ENCODE measurements around the gene PSD2. TPM values are rescaled to one million over a fixed set of nuclear protein-coding genes. Genes with fewer than 3 reads are reported as not detected.

PSD2 gene
- total RNA-seq, 2 experiments from 2014 or later = 0.08 TPM; not detected in 1

DNA sequence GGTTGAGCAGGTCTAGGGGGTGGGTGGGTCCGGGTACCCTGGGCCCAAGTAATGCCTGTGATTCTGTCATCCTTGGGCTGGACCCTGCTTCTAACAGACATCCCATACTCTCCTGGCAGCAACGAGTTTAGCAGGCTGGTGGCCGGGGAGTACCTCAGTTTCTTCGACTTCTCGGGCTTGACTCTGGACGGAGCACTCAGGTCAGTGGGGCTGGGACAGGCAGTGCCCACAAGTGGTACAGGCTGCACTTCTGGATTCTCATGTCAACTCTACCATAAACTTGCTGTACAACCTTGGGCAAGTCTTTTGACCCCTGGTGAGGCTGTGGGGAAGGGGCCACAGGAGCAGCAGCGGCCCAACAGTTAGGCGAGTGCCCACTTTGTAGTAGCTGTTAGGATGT, 21.8 kb downstream of the PSD2 start:
- ATAC-seq (ENCODE audit: poor library complexity) (no peak), DNase-seq (no peak)
- Mint-ChIP-seq H3K27me3 (no peaks in the 10 kb centered on the region), H3K36me3 (ENCODE audit: low read depth) (no peaks in the 10 kb centered on the region), H3K27ac (no peak overlapping the region), H3K4me1 (ENCODE audit: low read depth) (no peaks in the 10 kb centered on the region), H3K9me3 (peaks cover 6% of the 10 kb centered on the region), H3K4me3 (no peak overlapping the region)
- CTCF ChIA-PET = no interaction called here
- no peaks in the 10 kb centered on the region for H3K27me3 ChIP-seq (ENCODE audit: control insufficient read depth in 1 of 2, insufficient read depth in 2 of 2, low read length in 2 of 2)
- no peak overlapping the region for H3K27ac ChIP-seq (ENCODE audit: low read depth in 1 of 2, low read length in 2 of 2)
- H3K4me1 ChIP-seq (ENCODE audit: insufficient read depth, low read length) = no peaks in the 10 kb centered on the region
- TF ChIP-seq, protein P1, sequence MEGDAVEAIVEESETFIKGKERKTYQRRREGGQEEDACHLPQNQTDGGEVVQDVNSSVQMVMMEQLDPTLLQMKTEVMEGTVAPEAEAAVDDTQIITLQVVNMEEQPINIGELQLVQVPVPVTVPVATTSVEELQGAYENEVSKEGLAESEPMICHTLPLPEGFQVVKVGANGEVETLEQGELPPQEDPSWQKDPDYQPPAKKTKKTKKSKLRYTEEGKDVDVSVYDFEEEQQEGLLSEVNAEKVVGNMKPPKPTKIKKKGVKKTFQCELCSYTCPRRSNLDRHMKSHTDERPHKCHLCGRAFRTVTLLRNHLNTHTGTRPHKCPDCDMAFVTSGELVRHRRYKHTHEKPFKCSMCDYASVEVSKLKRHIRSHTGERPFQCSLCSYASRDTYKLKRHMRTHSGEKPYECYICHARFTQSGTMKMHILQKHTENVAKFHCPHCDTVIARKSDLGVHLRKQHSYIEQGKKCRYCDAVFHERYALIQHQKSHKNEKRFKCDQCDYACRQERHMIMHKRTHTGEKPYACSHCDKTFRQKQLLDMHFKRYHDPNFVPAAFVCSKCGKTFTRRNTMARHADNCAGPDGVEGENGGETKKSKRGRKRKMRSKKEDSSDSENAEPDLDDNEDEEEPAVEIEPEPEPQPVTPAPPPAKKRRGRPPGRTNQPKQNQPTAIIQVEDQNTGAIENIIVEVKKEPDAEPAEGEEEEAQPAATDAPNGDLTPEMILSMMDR (IDR thresholded peaks at IDR 0.05) = no peak
- no peak overlapping the region for H3K4me3 ChIP-seq (ENCODE audit: low read length)
- no peaks in the 10 kb centered on the region for H3K36me3 ChIP-seq (ENCODE audit: insufficient read depth, low read length)
- intact Hi-C loops (cut with DNase I, micrococcal nuclease) = no loop called here
- POLR2A ChIA-PET = no interaction called here
- peaks cover 4 to 17% of the 10 kb centered on the region in 2 experiments for H3K9me3 ChIP-seq (ENCODE audit: control insufficient read depth in 1 of 2, insufficient read depth in 1 of 2, low read length in 2 of 2)

DNA sequence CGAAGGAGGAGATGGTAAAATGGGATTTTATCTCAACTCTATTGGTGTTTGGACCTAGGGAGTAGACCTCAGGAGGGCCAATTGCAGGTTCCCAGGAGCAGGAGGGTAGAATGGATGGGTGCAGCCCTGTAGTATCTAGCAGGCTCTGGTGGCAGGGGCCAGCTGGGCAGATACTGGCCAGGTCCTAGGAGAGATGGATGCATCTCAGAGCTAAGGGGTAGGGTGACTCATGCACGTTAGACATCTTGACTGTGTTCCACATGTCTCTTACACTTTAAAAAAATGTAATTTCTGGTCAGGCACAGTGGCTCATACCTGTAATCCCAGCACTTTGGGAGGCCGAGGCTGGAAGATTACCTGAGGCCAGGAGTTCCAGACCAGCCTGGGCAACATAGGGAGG, 22.4 kb downstream of the PSD2 start:
- TF ChIP-seq, protein P1 (IDR thresholded peaks at IDR 0.05) = no peak
- no peaks in the 10 kb centered on the region for H3K36me3 ChIP-seq (ENCODE audit: insufficient read depth, low read length)
- ATAC-seq (ENCODE audit: poor library complexity) (no peak), DNase-seq (no peak)
- intact Hi-C loops (cut with DNase I, micrococcal nuclease) = no loop called here
- no peaks in the 10 kb centered on the region for H3K4me1 ChIP-seq (ENCODE audit: insufficient read depth, low read length)
- Mint-ChIP-seq H3K36me3 (ENCODE audit: low read depth) (no peaks in the 10 kb centered on the region), H3K27ac (no peak overlapping the region), H3K27me3 (no peaks in the 10 kb centered on the region), H3K4me3 (no peak overlapping the region), H3K9me3 (peaks cover 6% of the 10 kb centered on the region), H3K4me1 (ENCODE audit: low read depth) (no peaks in the 10 kb centered on the region)
- H3K27me3 ChIP-seq (ENCODE audit: control insufficient read depth in 1 of 2, insufficient read depth in 2 of 2, low read length in 2 of 2) = no peaks in the 10 kb centered on the region
- peaks cover 4 to 17% of the 10 kb centered on the region in 2 experiments for H3K9me3 ChIP-seq (ENCODE audit: control insufficient read depth in 1 of 2, insufficient read depth in 1 of 2, low read length in 2 of 2)
- H3K4me3 ChIP-seq (ENCODE audit: low read length) = no peak overlapping the region
- CTCF ChIA-PET = no interaction called here
- no peak overlapping the region for H3K27ac ChIP-seq (ENCODE audit: low read depth in 1 of 2, low read length in 2 of 2)
- POLR2A ChIA-PET = no interaction called here

DNA sequence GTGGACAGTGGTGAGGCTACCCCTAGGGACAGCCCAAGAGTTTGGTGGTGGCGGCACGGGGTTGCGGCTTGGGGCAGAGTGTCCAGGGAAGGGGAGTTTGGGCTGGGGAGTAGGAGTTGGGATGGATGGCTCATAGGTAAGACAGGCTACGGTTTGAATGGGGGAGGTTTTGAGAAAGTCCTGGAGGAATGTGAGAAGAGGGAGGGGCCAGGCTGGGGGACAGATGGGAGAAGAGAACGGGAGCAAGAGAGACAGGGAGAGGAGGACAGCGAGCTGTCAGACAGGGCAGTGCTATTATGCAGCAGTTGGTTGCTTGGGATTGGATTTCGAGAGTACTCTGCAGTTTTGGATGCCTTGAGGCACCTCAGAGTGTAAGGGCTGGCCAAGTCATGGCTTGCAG, 24.5 kb downstream of the PSD2 start:
- TF ChIP-seq, protein P1 (IDR thresholded peaks at IDR 0.05) = no peak
- peaks cover 4 to 17% of the 10 kb centered on the region in 2 experiments for H3K9me3 ChIP-seq (ENCODE audit: control insufficient read depth in 1 of 2, insufficient read depth in 1 of 2, low read length in 2 of 2)
- H3K27ac Mint-ChIP-seq = no peak overlapping the region
- peaks cover 0 to under 1% of the 10 kb centered on the region in 2 experiments for H3K27me3 ChIP-seq (ENCODE audit: control insufficient read depth in 1 of 2, insufficient read depth in 2 of 2, low read length in 2 of 2)
- no peaks in the 10 kb centered on the region for H3K36me3 ChIP-seq (ENCODE audit: insufficient read depth, low read length)
- no peaks in the 10 kb centered on the region for H3K4me1 Mint-ChIP-seq (ENCODE audit: low read depth)
- no peaks in the 10 kb centered on the region for H3K4me1 ChIP-seq (ENCODE audit: insufficient read depth, low read length)
- CTCF ChIA-PET = no interaction called here
- no peak overlapping the region for H3K4me3 Mint-ChIP-seq
- no peak overlapping the region for H3K4me3 ChIP-seq (ENCODE audit: low read length)
- H3K9me3 Mint-ChIP-seq = peaks cover 6% of the 10 kb centered on the region
- intact Hi-C loops (cut with DNase I, micrococcal nuclease) = no loop called here
- no peak overlapping the region for H3K27ac ChIP-seq (ENCODE audit: low read depth in 1 of 2, low read length in 2 of 2)
- no peaks in the 10 kb centered on the region for H3K27me3 Mint-ChIP-seq
- H3K36me3 Mint-ChIP-seq (ENCODE audit: low read depth) = no peaks in the 10 kb centered on the region
- DNase-seq (no peak), ATAC-seq (ENCODE audit: poor library complexity) (no peak)
- POLR2A ChIA-PET = no interaction called here
